ENCODE results near the gene PCDHGB3.

PCDHGB3 gene

DNA sequence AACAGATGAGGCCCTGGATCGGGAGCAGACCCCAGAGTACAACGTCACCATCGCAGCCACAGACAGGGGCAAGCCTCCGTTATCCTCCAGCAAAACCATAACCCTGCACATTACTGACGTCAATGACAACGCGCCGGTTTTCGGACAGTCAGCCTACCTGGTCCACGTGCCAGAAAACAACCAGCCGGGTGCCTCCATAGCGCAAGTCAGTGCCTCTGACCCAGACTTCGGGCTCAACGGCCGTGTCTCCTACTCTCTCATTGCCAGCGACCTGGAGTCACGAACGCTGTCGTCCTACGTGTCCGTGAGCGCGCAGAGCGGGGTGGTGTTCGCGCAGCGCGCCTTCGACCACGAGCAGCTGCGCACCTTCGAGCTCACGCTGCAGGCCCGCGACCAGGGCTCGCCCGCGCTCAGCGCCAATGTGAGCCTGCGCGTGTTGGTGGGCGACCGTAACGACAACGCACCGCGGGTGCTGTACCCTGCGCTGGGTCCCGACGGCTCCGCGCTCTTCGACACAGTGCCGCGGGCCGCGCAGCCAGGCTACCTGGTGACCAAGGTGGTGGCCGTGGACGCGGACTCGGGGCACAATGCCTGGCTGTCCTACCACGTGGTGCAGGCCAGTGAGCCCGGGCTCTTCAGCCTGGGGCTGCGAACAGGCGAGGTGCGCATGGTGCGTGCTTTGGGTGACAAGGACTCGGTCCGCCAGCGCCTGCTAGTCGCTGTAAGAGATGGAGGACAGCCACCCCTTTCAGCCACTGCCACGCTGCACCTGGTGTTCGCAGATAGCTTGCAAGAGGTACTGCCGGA, 49.2 kb downstream of the PCDHGB3 start:
- DNase-seq (ENCODE audit: low spot score), result no peak

DNA sequence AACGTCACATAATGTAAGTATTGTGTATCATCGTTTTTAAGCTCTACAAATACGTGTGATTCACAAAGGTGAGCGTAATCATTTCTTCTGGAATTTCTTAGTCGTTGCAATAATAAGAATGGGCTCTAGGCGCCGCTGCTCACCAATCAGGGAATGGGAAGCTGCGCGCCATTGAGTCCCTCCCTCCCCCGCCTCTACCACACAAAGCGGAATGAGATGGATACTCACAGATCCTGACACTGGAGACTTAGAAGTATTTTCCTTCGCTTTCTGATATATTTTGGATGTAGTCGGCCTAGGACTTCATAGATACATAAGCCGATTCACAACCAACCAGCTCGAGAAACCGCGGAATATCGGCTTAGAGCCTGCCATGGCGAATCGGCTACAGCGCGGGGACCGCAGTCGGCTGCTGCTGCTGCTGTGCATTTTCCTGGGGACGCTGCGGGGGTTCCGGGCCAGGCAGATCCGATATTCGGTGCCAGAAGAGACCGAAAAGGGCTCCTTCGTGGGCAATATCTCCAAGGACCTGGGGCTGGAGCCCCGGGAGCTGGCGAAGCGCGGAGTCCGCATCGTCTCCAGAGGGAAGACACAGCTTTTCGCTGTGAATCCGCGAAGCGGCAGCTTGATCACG, 50.9 kb downstream of the PCDHGB3 start, which contains the start of gene PCDHGA11:
TSS of gene PCDHGA11 (plus strand) at position 197 of the 634 bp plus-strand sequence. CDS start at position 374, 177 bp downstream.
- DNase-seq (ENCODE audit: low spot score), result peak; percentile 67

DNA sequence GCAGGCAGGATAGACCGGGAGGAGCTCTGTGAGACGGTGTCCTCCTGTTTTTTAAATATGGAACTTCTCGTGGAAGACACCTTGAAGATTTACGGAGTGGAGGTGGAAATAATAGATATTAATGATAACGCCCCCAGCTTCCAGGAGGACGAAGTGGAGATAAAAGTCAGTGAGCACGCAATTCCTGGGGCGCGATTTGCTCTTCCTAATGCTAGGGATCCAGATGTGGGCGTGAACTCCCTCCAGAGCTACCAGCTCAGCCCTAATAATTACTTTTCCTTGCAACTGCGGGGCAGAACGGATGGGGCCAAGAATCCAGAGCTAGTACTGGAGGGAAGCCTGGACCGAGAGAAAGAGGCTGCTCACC, 51.4 kb downstream of the PCDHGB3 start:
- no peak for DNase-seq (ENCODE audit: low spot score)
